Ishikawa (cell line): ENCODE measurements around the gene VWA8.

Source experiments
- CEBPB ChIP-seq: IDR thresholded peaks from 2 replicates; pipeline ENCODE4 v1.6.1; 2012
- CREB1 ChIP-seq: IDR thresholded peaks from 2 replicates; pipeline ENCODE4 v1.6.1; 2012; ENCODE audit warnings: low read depth
- EGR1 ChIP-seq: IDR thresholded peaks from 2 replicates; pipeline ENCODE4 v1.6.1; 2012
- EP300 ChIP-seq: IDR thresholded peaks from 2 replicates; pipeline ENCODE4 v1.6.1; 2012; ENCODE audit warnings: borderline replicate concordance
- FOXM1 ChIP-seq: IDR thresholded peaks from 2 replicates; pipeline ENCODE4 v1.6.1; 2012; ENCODE audit warnings: low read depth, borderline replicate concordance
- NFIC ChIP-seq: IDR thresholded peaks from 2 replicates; pipeline ENCODE4 v1.6.1; 2012
- RAD21 ChIP-seq: IDR thresholded peaks from 2 replicates; pipeline ENCODE4 v1.6.1; 2012; ENCODE audit warnings: low read depth
- TAF1 ChIP-seq: IDR thresholded peaks from 2 replicates; pipeline ENCODE4 v1.6.1; 2012; ENCODE audit warnings: low read depth, mild to moderate bottlenecking
- TCF12 ChIP-seq: IDR thresholded peaks from 2 replicates; pipeline ENCODE4 v1.6.1; 2012; ENCODE audit warnings: low read depth
- TEAD4 ChIP-seq: IDR thresholded peaks from 2 replicates; pipeline ENCODE4 v1.6.1; 2012
- YY1 ChIP-seq: IDR thresholded peaks from 2 replicates; pipeline ENCODE4 v1.6.1; 2012; ENCODE audit warnings: low read depth
- ZBTB7A ChIP-seq: IDR thresholded peaks from 2 replicates; pipeline ENCODE4 v1.6.1; 2012; ENCODE audit warnings: low read depth
- TF ChIP-seq, protein P1 (sequence below): IDR thresholded peaks from 2 replicates; pipeline ENCODE4 v1.6.1; 2012
- TF ChIP-seq, protein P2 (sequence below): IDR thresholded peaks from 2 replicates; pipeline ENCODE4 v1.6.1; 2012
- TF ChIP-seq, protein P3 (sequence below): IDR thresholded peaks from 2 replicates; pipeline ENCODE4 v1.6.1; 2012; ENCODE audit warnings: low read depth, mild to moderate bottlenecking

Gene VWA8

DNA sequence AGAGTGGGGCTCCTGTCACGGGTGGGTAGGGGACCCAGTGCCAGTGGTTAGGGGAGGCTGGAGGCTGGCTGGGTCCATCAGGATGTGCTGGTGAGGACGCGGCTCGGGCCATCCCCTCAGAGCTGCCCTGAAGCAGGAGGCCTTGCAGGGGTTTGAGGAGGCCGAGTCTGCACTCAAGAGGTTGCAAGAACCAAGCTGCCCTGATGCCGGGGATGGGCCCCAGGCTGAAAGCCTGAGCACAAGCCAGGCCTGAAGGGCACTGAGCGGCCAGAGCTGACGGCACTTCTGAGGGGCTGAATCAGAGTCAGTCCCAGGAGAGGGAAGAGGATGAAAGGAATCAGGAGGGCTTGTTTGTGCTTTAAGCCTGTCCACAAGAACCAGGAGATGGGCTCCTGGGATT lies 410.6 kb downstream of the VWA8 start:
- TF ChIP-seq TCF12 (no peak), TAF1 (no peak), EGR1 (no peak), EP300 (no peak), YY1 (no peak), NFIC (no peak), FOXM1 (no peak), ZBTB7A (no peak), CREB1 (no peak), CEBPB (no peak), RAD21 (no peak), TEAD4 (no peak)
- TF ChIP-seq, protein P1, sequence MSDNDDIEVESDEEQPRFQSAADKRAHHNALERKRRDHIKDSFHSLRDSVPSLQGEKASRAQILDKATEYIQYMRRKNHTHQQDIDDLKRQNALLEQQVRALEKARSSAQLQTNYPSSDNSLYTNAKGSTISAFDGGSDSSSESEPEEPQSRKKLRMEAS, result no peak
- TF ChIP-seq, protein P2, sequence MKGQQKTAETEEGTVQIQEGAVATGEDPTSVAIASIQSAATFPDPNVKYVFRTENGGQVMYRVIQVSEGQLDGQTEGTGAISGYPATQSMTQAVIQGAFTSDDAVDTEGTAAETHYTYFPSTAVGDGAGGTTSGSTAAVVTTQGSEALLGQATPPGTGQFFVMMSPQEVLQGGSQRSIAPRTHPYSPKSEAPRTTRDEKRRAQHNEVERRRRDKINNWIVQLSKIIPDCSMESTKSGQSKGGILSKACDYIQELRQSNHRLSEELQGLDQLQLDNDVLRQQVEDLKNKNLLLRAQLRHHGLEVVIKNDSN, result no peak
- TF ChIP-seq, protein P3, sequence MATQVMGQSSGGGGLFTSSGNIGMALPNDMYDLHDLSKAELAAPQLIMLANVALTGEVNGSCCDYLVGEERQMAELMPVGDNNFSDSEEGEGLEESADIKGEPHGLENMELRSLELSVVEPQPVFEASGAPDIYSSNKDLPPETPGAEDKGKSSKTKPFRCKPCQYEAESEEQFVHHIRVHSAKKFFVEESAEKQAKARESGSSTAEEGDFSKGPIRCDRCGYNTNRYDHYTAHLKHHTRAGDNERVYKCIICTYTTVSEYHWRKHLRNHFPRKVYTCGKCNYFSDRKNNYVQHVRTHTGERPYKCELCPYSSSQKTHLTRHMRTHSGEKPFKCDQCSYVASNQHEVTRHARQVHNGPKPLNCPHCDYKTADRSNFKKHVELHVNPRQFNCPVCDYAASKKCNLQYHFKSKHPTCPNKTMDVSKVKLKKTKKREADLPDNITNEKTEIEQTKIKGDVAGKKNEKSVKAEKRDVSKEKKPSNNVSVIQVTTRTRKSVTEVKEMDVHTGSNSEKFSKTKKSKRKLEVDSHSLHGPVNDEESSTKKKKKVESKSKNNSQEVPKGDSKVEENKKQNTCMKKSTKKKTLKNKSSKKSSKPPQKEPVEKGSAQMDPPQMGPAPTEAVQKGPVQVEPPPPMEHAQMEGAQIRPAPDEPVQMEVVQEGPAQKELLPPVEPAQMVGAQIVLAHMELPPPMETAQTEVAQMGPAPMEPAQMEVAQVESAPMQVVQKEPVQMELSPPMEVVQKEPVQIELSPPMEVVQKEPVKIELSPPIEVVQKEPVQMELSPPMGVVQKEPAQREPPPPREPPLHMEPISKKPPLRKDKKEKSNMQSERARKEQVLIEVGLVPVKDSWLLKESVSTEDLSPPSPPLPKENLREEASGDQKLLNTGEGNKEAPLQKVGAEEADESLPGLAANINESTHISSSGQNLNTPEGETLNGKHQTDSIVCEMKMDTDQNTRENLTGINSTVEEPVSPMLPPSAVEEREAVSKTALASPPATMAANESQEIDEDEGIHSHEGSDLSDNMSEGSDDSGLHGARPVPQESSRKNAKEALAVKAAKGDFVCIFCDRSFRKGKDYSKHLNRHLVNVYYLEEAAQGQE, result no peak

DNA sequence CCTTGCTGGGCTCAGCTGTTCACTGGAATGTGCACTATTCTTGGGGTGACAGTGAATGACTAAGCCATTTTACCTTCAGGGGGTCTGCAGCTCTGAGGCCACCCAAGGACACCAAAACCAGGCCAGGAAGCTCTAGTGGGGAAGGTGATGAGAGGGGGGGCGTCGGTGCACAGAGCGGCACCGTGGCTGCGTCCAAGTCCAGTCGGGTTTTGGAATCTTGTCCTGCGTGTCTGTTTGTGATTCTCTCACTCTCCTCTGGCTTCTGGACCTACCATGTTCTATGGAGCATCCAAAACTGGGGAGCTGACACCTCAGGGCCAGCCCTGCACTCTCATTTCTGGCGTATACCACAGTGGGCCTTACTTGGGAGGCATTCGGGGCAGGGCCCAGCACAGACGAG lies 411.4 kb downstream of the VWA8 start:
- TF ChIP-seq NFIC (no peak), EP300 (no peak), ZBTB7A (no peak), YY1 (no peak), TAF1 (no peak)
- TF ChIP-seq, protein P3, result no peak
- TF ChIP-seq, protein P2, result no peak

DNA sequence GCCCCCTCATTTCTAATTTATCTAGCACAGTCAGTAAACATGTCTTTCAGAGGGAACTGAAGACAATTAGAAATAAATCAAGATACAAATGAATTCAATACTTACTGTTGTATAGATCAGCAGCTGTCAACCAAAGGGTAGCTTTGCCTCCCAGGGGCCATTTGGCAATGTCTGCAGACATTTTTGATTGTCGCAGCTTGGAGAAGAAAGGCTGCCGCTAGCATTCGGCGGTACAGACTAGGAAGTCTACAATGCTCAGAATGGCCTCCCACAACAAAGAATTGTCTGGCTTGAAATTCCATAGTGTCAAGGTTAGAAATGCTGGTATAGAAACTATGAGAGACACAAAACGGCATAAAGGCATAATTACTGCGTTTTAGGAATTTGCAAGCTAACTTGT lies 412.0 kb downstream of the VWA8 start:
- no peak for TF ChIP-seq EGR1
- TF ChIP-seq, protein P1, result no peak
- TF ChIP-seq, protein P3, result no peak
- no peak for TF ChIP-seq CEBPB
- no peak for TF ChIP-seq TEAD4
- TF ChIP-seq CREB1, result no peak
- no peak for TF ChIP-seq RAD21
- no peak for TF ChIP-seq FOXM1

DNA sequence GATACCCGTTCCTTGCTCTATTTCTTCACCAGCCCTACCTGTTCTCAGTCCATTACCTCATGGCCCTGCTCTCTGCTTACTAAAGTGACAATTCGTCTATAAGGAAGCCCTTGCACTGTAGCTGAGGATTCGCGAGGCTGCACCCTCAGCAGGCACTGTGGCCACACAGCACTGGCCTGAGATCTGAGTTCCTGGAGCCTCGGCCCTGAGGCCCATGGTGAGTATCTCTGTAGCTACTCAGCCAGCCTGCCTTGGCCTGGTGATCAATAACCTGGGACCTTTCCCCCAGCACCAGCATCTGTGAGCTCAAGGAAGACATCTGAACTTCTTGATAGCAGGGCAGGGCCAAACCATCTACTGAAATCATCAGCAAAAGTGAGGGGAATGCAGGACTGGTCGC lies 412.9 kb downstream of the VWA8 start:
- TF ChIP-seq TCF12 (no peak), ZBTB7A (no peak), CREB1 (no peak), NFIC (no peak), TAF1 (no peak), TEAD4 (no peak), EGR1 (no peak)
- TF ChIP-seq, protein P2, result no peak
- TF ChIP-seq, protein P1, result no peak
